Measurements from ENCODE around the gene EMP1.
A peak's percentile ranks its signal among the peaks of the same experiment; 100 is the strongest.

Gene EMP1

GRCh38 chr12:13154027-13154538 is 42.4 kb upstream of the EMP1 start:
- TF ChIP-seq, protein P1, sequence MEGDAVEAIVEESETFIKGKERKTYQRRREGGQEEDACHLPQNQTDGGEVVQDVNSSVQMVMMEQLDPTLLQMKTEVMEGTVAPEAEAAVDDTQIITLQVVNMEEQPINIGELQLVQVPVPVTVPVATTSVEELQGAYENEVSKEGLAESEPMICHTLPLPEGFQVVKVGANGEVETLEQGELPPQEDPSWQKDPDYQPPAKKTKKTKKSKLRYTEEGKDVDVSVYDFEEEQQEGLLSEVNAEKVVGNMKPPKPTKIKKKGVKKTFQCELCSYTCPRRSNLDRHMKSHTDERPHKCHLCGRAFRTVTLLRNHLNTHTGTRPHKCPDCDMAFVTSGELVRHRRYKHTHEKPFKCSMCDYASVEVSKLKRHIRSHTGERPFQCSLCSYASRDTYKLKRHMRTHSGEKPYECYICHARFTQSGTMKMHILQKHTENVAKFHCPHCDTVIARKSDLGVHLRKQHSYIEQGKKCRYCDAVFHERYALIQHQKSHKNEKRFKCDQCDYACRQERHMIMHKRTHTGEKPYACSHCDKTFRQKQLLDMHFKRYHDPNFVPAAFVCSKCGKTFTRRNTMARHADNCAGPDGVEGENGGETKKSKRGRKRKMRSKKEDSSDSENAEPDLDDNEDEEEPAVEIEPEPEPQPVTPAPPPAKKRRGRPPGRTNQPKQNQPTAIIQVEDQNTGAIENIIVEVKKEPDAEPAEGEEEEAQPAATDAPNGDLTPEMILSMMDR (IDR thresholded peaks at IDR 0.05) = no peak

GRCh38 chr12:13154831-13155230 is 41.7 kb upstream of the EMP1 start:
- TF ChIP-seq, protein P1 (IDR thresholded peaks at IDR 0.05) = no peak

DNA sequence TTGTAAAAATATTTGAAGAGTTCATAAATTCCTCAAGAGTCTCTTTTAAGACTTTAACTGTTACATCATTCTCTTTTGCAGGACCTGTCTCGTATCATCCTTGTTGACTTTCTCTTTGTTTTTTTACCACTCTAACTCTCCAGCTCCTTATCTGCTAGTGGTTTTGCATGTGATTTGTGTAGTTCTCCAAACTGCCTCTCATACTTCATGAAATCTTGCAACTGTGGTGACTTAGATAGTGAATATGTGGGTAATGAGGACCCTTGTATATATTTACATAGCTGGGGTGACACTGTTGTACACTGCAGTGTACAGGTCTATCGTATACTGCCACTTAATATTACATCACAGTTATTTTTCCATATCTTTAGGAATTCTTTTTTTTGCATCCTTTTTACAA is 40.2 kb upstream of the EMP1 start:
- TF ChIP-seq, protein P1 (IDR thresholded peaks at IDR 0.05) = no peak

DNA sequence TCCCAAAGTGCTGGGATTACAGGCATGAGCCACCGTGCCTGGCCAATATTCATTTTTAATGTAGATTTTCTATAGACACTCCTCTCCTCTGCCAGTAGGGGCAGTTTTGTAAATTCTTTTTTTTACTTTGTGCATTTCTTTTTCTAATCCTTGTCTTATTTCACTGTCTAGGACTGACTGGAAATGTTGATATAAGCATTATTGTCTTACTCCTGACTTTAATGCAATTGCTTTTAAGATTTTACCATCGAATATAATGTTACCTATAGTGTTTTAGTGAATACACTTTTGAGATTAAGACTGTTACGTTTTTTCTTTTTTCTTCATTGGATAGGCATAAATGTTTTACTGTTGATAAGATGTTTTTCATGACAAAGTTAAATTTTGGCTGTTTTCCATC is 35.4 kb upstream of the EMP1 start:
- TF ChIP-seq, protein P1 (IDR thresholded peaks at IDR 0.05) = peak; percentile 32; the same call in 1 of the 2 replicates

- TF ChIP-seq, protein P1 (IDR thresholded peaks at IDR 0.05) = no peak
Observed at GRCh38 chr12:13162904-13163303, 33.6 kb upstream of the EMP1 start.

DNA sequence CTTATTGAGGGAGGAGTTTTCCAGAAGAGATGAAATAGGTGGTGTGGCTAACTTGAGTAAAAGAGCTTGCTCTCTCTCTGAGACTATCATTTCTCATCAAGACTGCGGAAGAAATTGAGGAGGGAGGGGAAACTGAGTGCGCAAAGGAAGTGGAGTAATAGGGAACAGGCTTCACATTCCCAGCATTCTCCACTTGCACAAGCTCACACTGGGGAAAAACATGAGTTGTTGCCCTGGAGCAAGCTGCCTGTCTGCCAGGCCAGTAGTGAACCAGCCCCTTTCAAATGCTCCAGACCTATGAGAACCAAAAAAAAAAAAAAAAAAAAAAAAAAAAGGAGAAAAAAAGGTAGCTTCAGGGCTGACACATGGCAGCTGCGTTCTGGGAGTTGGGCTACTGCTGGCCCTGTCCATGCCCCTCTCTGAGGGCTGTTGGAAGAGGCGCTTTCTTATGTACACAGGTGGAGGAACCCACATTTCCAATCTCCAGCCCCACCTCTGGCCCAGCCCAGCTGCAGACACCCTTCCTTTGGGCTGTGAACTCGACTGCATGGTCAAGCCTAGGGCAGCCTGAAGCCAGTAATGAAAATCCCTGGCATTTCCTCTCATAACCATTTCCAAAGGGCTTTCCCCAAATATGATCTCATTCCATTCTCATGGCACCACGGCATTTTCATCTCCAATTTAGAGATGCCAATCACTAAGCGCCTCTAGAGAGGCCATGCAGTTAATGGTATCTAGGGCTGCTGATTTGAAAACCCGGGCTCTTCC is 32.5 kb upstream of the EMP1 start:
- TF ChIP-seq, protein P1 (IDR thresholded peaks at IDR 0.05) = no peak

GRCh38 chr12:13164921-13165616 is 31.5 kb upstream of the EMP1 start:
- TF ChIP-seq, protein P1 (IDR thresholded peaks at IDR 0.05) = no peak

All from LNCAP (cell line).